HepG2 (cell line): ENCODE data around the gene WARS2. TPM values are rescaled to one million over a fixed set of nuclear protein-coding genes. Genes with fewer than 3 reads are reported as not detected.

Experiments
- ATAC-seq: fragments of 200-7000 bp; cut with Tn5 transposase; 3 replicates; pipeline ENCODE4 v1.9.1; 2020; ENCODE audit warnings: mild to moderate bottlenecking, moderate library complexity
- BruUV-seq: library from RNA; stranded (reverse); fragments of 400-500 nt; replicated peaks from 2 replicates; lab custom pipeline; 2021; lab: Mats Ljungman, UMichigan
- CTCF ChIA-PET: fragments of 300-600 bp; formaldehyde crosslinking; extraction: SDS; loops from one replicate; lab custom pipeline; 2021; ENCODE audit warnings: low total read pairs, inconsistent platforms, low intra/inter-chr PET ratio; lab: Yijun Ruan, JAX
- POLR2A ChIA-PET: fragments of 350-600 bp; sonication (Branson Sonifier 250); formaldehyde crosslinking; loops from one replicate; lab custom pipeline; 2020; ENCODE audit warnings: antibody characterized with exemption, inconsistent platforms; lab: Yijun Ruan, JAX
- DNase-seq: peaks from one replicate; pipeline ENCODE4 v3.0.0-alpha.2; 2015; ENCODE audit warnings: low spot score
- FAIRE-seq: peaks from 3 replicates; lab custom pipeline; 2011; peaks lifted over from hg19 to GRCh38; lab: Jason Lieb, UNC
- H2AFZ ChIP-seq: one replicate; pipeline ENCODE4 v1.6.1; 2011; ENCODE audit warnings: low read length, inconsistent platforms
- H3K27ac ChIP-seq: fragments of 300-600 bp; 3 replicates; pipeline ENCODE4 v1.8.0; 2011; ENCODE audit warnings: mixed run types, mild to moderate bottlenecking, mixed read lengths, low read length, inconsistent platforms; ENCODE audit not compliant: insufficient read depth; ENCODE audit errors: extremely low read length
- H3K27me3 ChIP-seq, 2 experiments: fragments of 200-600 bp in 1 of 2; 2 replicates in 1 of 2; 3 replicates in 1 of 2; pipeline versions ENCODE4 v1.6.0 to v1.8.0; 2011; ENCODE audit warnings: low read length in 2 of 2, mild to moderate bottlenecking in 2 of 2, moderate library complexity in 2 of 2, inconsistent platforms in 1 of 2; ENCODE audit not compliant: insufficient read depth in 2 of 2, control insufficient read depth in 1 of 2
- H3K36me3 ChIP-seq, 2 experiments: fragments of 200-600 bp in 1 of 2; replicated peaks in 1 of 2; 2 replicates in 1 of 2; 3 replicates in 1 of 2; pipeline versions ENCODE4 v1.5.1 to v1.8.0; 2011; ENCODE audit warnings: low read length in 2 of 2, inconsistent platforms in 1 of 2; ENCODE audit not compliant: insufficient read depth in 2 of 2, control insufficient read depth in 1 of 2
- H3K4me1 ChIP-seq: 2 replicates; pipeline ENCODE4 v1.5.1; 2012; ENCODE audit warnings: low read length, inconsistent platforms; ENCODE audit not compliant: insufficient read depth
- H3K4me2 ChIP-seq: 2 replicates; pipeline ENCODE4 v1.6.0; 2011; ENCODE audit warnings: low read depth, low read length, inconsistent platforms
- H3K4me3 ChIP-seq, 3 experiments: fragments of 200-600 bp in 1 of 3; sonication (generic), shearing (Covaris generic) in 1 of 3; replicated peaks in 1 of 3; 2 replicates each; pipeline ENCODE4 v1.5.1; 2011 to 2016; ENCODE audit warnings: low read length in 3 of 3, inconsistent platforms in 2 of 3, low read depth in 2 of 3, mild to moderate bottlenecking in 2 of 3, control low read depth in 1 of 3, mixed read lengths in 1 of 3; ENCODE audit not compliant: insufficient read depth in 1 of 3
- H3K79me2 ChIP-seq: one replicate; pipeline ENCODE4 v1.6.1; 2011; ENCODE audit warnings: low read length, inconsistent platforms; ENCODE audit not compliant: insufficient read depth
- H3K9ac ChIP-seq: 2 replicates; pipeline ENCODE4 v1.6.0; 2011; ENCODE audit warnings: mild to moderate bottlenecking, low read depth, low read length, inconsistent platforms; ENCODE audit not compliant: insufficient read depth
- H3K9me3 ChIP-seq: 2 replicates; pipeline ENCODE4 v1.5.1; 2012; ENCODE audit warnings: mild to moderate bottlenecking, low read length
- H4K20me1 ChIP-seq: 2 replicates; pipeline ENCODE4 v1.6.0; 2011; ENCODE audit warnings: inconsistent platforms, mild to moderate bottlenecking, low read length, moderate library complexity; ENCODE audit not compliant: insufficient read depth
- DNMT1 ChIP-seq: sonication (generic); formaldehyde crosslinking; IDR thresholded peaks from 2 replicates; pipeline ENCODE4 v1.5.1; 2020; ENCODE audit warnings: mild to moderate bottlenecking, missing genetic modification reagents
- EZH2 ChIP-seq: conservative IDR thresholded peaks from 2 replicates; pipeline ENCODE4 v1.6.1; 2012; ENCODE audit warnings: mild to moderate bottlenecking, low read depth, low read length, moderate library complexity
- HMG20A ChIP-seq: IDR thresholded peaks from 2 replicates; pipeline ENCODE4 v1.6.1; 2016; ENCODE audit warnings: borderline replicate concordance
- IKZF4 ChIP-seq: sonication (generic); formaldehyde crosslinking; IDR thresholded peaks from 2 replicates; pipeline ENCODE4 v1.5.1; 2020; ENCODE audit warnings: borderline replicate concordance, mild to moderate bottlenecking, low read depth, missing genetic modification reagents; ENCODE audit errors: not compliant biosample characterization
- KLF11 ChIP-seq: IDR thresholded peaks from 2 replicates; pipeline ENCODE4 v1.6.1; 2016; ENCODE audit warnings: missing compliant biosample characterization
- MAFK ChIP-seq, 2 experiments: IDR thresholded peaks in 1 of 2; conservative IDR thresholded peaks in 1 of 2; 2 replicates each; pipeline ENCODE4 v1.6.1; 2011; ENCODE audit warnings: improper control_type of control experiment in 2 of 2, low read length in 2 of 2
- ONECUT2 ChIP-seq: sonication (generic); formaldehyde crosslinking; IDR thresholded peaks from 2 replicates; pipeline ENCODE4 v1.4.0; 2020; ENCODE audit warnings: missing genetic modification reagents
- PAX8 ChIP-seq: sonication (generic); formaldehyde crosslinking; IDR thresholded peaks from 2 replicates; pipeline ENCODE4 v1.8.0; 2022; ENCODE audit warnings: mild to moderate bottlenecking, missing genetic modification reagents, borderline replicate concordance
- ZBTB21 ChIP-seq: sonication (generic); formaldehyde crosslinking; IDR thresholded peaks from 2 replicates; pipeline ENCODE4 v1.4.0; 2020; ENCODE audit warnings: missing genetic modification reagents
- in situ Hi-C: cut with HindIII; loops from 2 replicates; pipeline ENCODE4 v1.10.0; 2017; ENCODE audit warnings: low pct_unique_long_range_greater_than_20kb; ENCODE audit not compliant: extremely low pct_ligation_motif_present
- intact Hi-C: fragments of 100-400 bp; cut with micrococcal nuclease; formaldehyde crosslinking; loops from one replicate; pipeline ENCODE4 v1.10.0; 2022; ENCODE audit not compliant: unreplicated experiment
- polyA plus RNA-seq, 8 experiments: library from polyadenylated mRNA; depleted of rRNA in 3 of 8; stranded (reverse) in 7 of 8; unstranded in 1 of 8; fragments of >200 nt; fragmentation: Illumina TruSeq in 4 of 8; extraction: Trizol in 4 of 8; gene quantifications; 2 replicates each; pipeline versions ENCODE4 v1.2.1 to v1.2.3, GENCODE V29; 2011 to 2016; ENCODE audit warnings: low read depth in 4 of 8, missing spikeins in 1 of 8, mixed read lengths in 1 of 8; ENCODE audit not compliant: insufficient read depth in 1 of 8
- total RNA-seq, 5 experiments: library from RNA; depleted of rRNA; stranded (reverse); fragments of >200 nt; fragmentation: Illumina TruSeq; extraction: Trizol; gene quantifications; 2 replicates each; pipeline ENCODE4 v1.2.3, GENCODE V29; 2016; ENCODE audit warnings: low read depth in 1 of 5
- TF ChIP-seq, protein P1 (sequence below): IDR thresholded peaks from 2 replicates; pipeline ENCODE4 v1.6.1; 2016; ENCODE audit warnings: low read depth, borderline replicate concordance

Gene WARS2
- total and polyA plus RNA-seq, 2 of the 13 experiments (the other 11 are each of a cell fraction or from before 2014, with no cell fraction given) = 12.4 to 18.8 TPM

DNA sequence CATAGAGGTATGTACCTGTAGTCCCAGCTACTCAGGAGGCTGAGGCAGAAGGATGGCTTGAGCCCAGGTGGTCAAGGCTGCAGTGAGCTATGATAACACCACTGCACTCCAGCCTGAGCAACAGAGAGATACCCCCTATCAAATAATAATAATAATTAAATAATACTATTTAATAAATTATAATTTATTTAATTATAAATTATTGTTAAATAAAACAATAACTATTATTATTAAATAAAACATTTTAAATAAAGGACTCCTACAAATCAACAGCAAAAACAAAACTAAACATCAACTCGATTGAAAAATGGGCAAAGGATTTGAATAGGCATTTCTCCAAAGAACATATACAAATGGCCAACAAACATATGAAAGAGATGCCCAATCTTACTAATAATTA lies 86.5 kb downstream of the WARS2 start (continued):
- TF ChIP-seq KLF11 (CRISPR knock-in tag) (no peak), IKZF4 (CRISPR knock-in tag) (no peak), DNMT1 (CRISPR knock-in tag) (no peak), HMG20A (CRISPR knock-in tag) (no peak), PAX8 (no peak), ZBTB21 (CRISPR knock-in tag) (no peak), ONECUT2 (no peak)

DNA sequence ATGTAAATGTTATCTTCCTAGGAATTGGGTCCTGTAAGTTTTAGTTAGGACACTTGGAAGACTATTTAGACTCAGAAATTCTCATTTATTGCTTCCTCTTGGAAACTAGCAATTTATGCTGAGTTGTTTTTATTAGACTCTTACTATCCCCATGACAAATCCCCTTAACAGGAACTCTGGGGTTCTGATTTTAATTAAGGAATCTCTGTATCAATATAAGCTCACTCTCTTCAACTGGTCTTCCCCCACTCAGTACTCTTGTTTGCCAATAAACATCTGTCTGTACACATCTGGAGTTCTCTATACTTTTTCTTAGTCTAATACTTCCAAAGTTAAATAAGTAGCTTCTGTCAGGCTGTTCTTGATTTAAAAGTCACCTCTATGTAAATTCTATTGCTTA lies 88.2 kb downstream of the WARS2 start:
- no peaks in the 10 kb centered on the region for H3K27me3 ChIP-seq
- no peak overlapping the region for H2AFZ ChIP-seq
- no peaks in the 10 kb centered on the region for H4K20me1 ChIP-seq
- no peak overlapping the region for H3K4me2 ChIP-seq
- POLR2A ChIA-PET = no interaction called here
- intact Hi-C loops = no loop called here
- no peak overlapping the region for H3K4me3 ChIP-seq
- CTCF ChIA-PET = no interaction called here
- no peak for DNase-seq
- in situ Hi-C loops = no loop called here
- H3K9ac ChIP-seq = no peak overlapping the region
- no TSS peak for BruUV-seq
- no peaks in the 10 kb centered on the region for H3K9me3 ChIP-seq
- H3K79me2 ChIP-seq = no peaks in the 10 kb centered on the region
- no peak for ATAC-seq
- no peaks in the 10 kb centered on the region for H3K36me3 ChIP-seq
- H3K27ac ChIP-seq = no peak overlapping the region
- no peak for FAIRE-seq
- TF ChIP-seq EZH2 (no peak), MAFK (conservative IDR thresholded peaks at IDR 0.05 in 1 of 2, IDR thresholded peaks at IDR 0.05 in 1 of 2; ENCODE audit: low read length in 2 of 2) (peak in 1 of 2 experiments; percentile 31; a peak in 1 of 4 replicates)
- TF ChIP-seq, protein P1, sequence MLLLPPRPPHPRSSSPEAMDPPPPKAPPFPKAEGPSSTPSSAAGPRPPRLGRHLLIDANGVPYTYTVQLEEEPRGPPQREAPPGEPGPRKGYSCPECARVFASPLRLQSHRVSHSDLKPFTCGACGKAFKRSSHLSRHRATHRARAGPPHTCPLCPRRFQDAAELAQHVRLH (CRISPR knock-in tag) = no peak
- TF ChIP-seq, all 625 proteins: peak for 1
- no peaks in the 10 kb centered on the region for H3K4me1 ChIP-seq
